ENCODE data around the gene KLHL20. TPM values are rescaled to one million over a fixed set of nuclear protein-coding genes. Genes with fewer than 3 reads are reported as not detected.
"Not testable (repeated sequence)": the region's sequence is repeated elsewhere in the genome, so short reads cannot be mapped to it uniquely, and the experiment has no call there.

The KLHL20 gene
- total RNA-seq, 4 donors from 2014 or later: 18.2 to 31.6 (median 19.9) TPM

DNA sequence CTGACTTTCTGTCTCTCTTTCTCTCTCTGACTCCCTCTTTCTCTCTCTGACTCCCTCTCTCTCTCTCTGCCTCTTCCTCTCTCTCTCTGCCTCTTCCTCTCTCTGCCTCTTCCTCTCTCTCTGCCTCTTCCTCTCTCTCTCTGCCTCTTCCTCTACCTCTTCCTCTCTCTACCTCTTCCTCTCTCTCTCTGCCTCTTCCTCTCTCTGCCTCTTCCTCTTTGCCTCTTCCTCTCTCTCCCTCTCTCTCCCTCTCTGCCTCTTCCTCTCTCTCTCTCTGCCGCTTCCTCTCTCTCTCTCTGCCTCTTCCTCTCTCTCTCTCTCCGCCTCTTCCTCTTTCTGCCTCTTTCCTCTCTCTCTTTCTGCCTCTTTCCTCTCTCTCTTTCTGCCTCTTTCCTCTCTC lies 26.5 kb upstream of the KLHL20 start:
- intact Hi-C loops (cut with DNase I; ENCODE audit: low total_unique reads): no loop called here
- 82 to 83% methylated on average over 2 of the region's 2 CpGs for WGBS, 2 donors
- H3K4me3 ChIP-seq (ENCODE audit: low read depth, poor library complexity, severe bottlenecking): no peak overlapping the region
- no peak for DNase-seq (ENCODE audit: low spot score in 2 of 2)
- TF ChIP-seq, protein P1, sequence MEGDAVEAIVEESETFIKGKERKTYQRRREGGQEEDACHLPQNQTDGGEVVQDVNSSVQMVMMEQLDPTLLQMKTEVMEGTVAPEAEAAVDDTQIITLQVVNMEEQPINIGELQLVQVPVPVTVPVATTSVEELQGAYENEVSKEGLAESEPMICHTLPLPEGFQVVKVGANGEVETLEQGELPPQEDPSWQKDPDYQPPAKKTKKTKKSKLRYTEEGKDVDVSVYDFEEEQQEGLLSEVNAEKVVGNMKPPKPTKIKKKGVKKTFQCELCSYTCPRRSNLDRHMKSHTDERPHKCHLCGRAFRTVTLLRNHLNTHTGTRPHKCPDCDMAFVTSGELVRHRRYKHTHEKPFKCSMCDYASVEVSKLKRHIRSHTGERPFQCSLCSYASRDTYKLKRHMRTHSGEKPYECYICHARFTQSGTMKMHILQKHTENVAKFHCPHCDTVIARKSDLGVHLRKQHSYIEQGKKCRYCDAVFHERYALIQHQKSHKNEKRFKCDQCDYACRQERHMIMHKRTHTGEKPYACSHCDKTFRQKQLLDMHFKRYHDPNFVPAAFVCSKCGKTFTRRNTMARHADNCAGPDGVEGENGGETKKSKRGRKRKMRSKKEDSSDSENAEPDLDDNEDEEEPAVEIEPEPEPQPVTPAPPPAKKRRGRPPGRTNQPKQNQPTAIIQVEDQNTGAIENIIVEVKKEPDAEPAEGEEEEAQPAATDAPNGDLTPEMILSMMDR (IDR thresholded peaks at IDR 0.05): no peak
- no peak for TF ChIP-seq POLR2A (IDR thresholded peaks at IDR 0.05)

DNA sequence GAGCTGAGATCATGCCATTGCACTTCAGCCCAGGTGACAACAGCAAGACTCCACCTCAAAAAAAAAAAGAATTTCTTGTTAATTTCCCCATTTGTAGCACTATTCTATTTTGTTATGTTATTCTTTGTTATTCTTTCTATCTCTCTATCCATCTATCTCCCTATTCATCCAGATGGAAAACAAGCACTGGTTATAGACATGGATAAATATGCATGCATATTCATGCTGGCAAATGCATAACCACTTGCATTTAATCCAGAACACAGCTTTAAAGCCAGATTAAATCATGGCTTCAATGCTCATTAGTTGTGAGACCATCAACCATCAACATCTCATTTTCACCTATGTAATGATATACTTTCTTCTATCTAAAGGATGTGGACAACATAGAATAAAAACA lies 21.5 kb upstream of the KLHL20 start:
- H3K4me3 ChIP-seq (ENCODE audit: low read depth, poor library complexity, severe bottlenecking): no peak overlapping the region
- intact Hi-C loops (cut with DNase I; ENCODE audit: low total_unique reads): no loop called here
- DNase-seq (ENCODE audit: low spot score in 2 of 2): no peak
- TF ChIP-seq POLR2A (IDR thresholded peaks at IDR 0.05): no peak
- TF ChIP-seq, protein P1 (IDR thresholded peaks at IDR 0.05): no peak

DNA sequence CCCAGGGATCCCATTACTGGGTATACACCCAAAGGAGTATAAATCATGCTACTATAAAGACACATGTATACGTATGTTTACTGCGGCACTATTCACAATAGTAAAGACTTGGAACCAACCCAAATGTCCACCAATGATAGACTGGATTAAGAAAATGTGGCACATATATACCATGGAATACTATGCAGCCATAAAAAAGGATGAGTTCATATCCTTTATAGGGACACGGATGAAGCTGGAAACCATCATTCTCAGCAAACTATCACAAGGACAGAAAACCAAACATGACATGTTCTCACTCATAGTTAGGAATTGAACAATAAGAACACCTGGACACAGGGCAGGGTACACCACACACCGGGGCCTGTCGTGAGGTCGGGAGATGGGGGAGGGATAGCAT lies 13.5 kb upstream of the KLHL20 start:
- intact Hi-C loops (cut with DNase I; ENCODE audit: low total_unique reads); DNase-seq (ENCODE audit: low spot score in 2 of 2); H3K4me3 ChIP-seq (ENCODE audit: low read depth, poor library complexity, severe bottlenecking): not testable (repeated sequence)
- WGBS, 2 donors: 95 to 96% methylated on average over 6 of the region's 6 CpGs

DNA sequence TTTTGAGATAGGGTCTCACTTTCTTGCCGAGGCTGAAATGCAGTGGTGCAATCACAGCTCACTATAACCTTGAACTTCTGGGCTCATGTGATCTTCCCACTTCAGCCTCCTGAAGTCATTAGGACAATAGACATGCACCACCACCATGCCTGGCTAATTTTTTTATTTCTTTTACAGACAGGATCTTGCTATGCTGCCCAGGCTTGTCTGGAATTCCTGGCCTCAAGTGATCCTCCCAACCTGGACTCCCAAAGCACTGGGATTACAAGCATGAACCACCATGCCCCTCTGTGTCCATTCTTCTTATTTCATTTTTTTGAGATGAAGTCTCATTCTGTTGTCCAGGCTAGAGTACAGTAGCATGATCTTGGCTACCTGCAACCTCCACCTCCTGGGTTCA lies 12.0 kb upstream of the KLHL20 start:
- DNase-seq (ENCODE audit: low spot score in 2 of 2): no peak
- 82 to 96% methylated on average over 1 of the region's 1 CpG for WGBS, 2 donors
- no peak overlapping the region for H3K4me3 ChIP-seq (ENCODE audit: low read depth, poor library complexity, severe bottlenecking)
- no peak for TF ChIP-seq POLR2A (IDR thresholded peaks at IDR 0.05)
- TF ChIP-seq, protein P1 (IDR thresholded peaks at IDR 0.05): no peak
- intact Hi-C loops (cut with DNase I; ENCODE audit: low total_unique reads): no loop called here

DNA sequence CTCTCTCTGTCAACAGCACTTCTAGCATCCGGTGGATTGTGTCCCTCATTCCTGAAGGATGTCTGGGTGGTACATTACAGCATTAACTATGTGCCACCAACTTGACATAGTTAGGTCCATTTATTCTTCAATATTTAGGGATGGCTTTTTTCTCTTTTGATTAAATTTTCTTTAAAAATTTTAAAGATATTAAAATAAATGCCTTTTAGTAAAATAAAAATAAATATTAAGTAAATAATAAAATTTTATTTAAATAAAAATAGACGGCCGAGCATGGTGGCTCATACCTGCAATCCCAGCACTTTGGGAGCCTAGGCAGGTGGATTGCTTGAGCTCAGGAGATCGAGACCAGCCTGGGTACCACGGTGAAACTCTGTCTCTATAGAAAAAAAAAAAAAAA lies 9.7 kb upstream of the KLHL20 start:
- DNase-seq (ENCODE audit: low spot score in 2 of 2): no peak
- no peak for TF ChIP-seq POLR2A (IDR thresholded peaks at IDR 0.05)
- TF ChIP-seq, protein P1 (IDR thresholded peaks at IDR 0.05): no peak
- no peak overlapping the region for H3K4me3 ChIP-seq (ENCODE audit: low read depth, poor library complexity, severe bottlenecking)
- 74 to 86% methylated on average over 5 of the region's 5 CpGs for WGBS, 2 donors
- intact Hi-C loops (cut with DNase I; ENCODE audit: low total_unique reads): no loop called here

DNA sequence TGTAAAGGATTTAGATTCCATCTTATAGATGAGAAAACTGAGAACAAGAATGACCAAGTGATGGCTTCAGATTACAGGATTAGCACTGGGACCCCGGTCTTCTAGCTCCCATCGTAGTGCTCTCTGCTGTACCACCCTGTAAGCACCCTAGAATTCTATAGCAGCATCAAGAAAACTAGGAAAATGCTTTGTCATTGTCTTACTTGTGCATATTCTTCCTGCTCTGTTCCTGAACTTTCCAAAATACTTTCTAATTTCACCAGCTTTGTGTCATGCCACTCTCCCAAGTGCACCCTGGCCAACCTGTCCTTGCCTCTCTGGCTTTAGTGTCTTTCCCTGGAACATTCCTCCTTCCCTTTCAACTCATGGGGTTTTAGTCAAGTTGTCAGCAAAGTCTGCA lies 6.0 kb upstream of the KLHL20 start:
- intact Hi-C loops (cut with DNase I; ENCODE audit: low total_unique reads): no loop called here
- DNase-seq (ENCODE audit: low spot score in 2 of 2): no peak
- WGBS, 2 donors: 79 to 81% methylated on average over 2 of the region's 2 CpGs
- TF ChIP-seq, protein P1 (IDR thresholded peaks at IDR 0.05): no peak
- no peak for TF ChIP-seq POLR2A (IDR thresholded peaks at IDR 0.05)
- H3K4me3 ChIP-seq (ENCODE audit: low read depth, poor library complexity, severe bottlenecking): no peak overlapping the region
